Stomach (tissue), 4 donors: ENCODE measurements around the gene SIPA1.

ENCODE experiments used
- EP300 ChIP-seq: sonication (generic); formaldehyde crosslinking; IDR thresholded peaks from one replicate; pipeline ENCODE4 v1.6.1; 2017; ENCODE audit warnings: antibody characterized with exemption
- POLR2A ChIP-seq, 4 donors: fragments of 450-650 bp; IDR thresholded peaks; one replicate each; pipeline ENCODE4 v1.6.1; 2016; ENCODE audit warnings: antibody characterized with exemption in 4 of 4, control low read depth in 2 of 4, mild to moderate bottlenecking in 1 of 4, moderate library complexity in 1 of 4
- POLR2AphosphoS5 ChIP-seq, 3 donors: sonication (generic); formaldehyde crosslinking; IDR thresholded peaks; one replicate each; pipeline ENCODE4 v1.6.1; 2016; ENCODE audit warnings: antibody characterized with exemption in 3 of 3
- TF ChIP-seq, protein P1 (sequence below), 7 experiments: fragments of 450-650 bp in 4 of 7; fragments of 200-600 bp in 3 of 7; sonication (generic) in 3 of 7; IDR thresholded peaks; one replicate each; pipeline ENCODE4 v1.5.1; 2016 to 2019; ENCODE audit warnings: antibody characterized with exemption in 7 of 7, control low read depth in 2 of 7, mild to moderate bottlenecking in 1 of 7

DNA sequence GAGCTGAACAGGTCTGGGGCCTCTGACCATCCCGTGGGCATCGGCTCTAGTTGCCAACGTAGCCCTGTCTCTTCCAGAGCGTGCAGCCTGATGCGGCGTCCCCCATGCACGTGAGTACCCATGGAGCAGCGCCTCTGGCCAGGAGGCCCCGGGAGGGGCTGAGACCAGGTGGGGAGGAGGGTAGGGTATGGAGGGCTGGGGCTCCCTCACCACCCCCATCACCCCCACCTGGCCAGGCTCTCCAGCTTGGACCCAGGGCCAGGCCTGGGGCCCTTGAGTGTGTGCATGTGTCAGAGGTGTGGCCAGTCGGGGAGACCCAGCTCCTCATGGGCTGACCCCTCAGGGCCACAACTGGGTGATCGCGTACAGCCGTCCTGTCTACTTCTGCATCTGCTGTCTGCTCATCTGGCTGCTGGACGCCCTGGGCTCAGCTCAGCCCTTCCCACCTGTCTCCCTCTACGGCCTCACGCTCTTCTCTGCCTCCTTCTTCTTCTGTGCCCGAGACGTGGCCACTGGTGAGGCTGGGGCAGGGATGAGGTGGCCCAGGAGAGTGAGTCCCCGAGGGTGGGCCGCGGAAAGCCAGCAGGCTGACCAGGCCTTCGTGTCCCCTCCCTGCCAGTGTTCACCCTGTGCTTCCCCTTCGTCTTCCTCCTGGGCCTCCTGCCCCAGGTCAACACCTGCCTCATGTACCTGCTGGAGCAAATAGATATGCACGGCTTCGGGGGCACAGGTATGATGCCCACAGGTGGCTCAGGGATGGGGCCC, 13.9 kb upstream of the SIPA1 start:
- TF ChIP-seq POLR2A (IDR thresholded peaks at IDR 0.05) (no peak), EP300 (no peak), POLR2AphosphoS5 (IDR thresholded peaks at IDR 0.05) (no peak)
- TF ChIP-seq, protein P1, sequence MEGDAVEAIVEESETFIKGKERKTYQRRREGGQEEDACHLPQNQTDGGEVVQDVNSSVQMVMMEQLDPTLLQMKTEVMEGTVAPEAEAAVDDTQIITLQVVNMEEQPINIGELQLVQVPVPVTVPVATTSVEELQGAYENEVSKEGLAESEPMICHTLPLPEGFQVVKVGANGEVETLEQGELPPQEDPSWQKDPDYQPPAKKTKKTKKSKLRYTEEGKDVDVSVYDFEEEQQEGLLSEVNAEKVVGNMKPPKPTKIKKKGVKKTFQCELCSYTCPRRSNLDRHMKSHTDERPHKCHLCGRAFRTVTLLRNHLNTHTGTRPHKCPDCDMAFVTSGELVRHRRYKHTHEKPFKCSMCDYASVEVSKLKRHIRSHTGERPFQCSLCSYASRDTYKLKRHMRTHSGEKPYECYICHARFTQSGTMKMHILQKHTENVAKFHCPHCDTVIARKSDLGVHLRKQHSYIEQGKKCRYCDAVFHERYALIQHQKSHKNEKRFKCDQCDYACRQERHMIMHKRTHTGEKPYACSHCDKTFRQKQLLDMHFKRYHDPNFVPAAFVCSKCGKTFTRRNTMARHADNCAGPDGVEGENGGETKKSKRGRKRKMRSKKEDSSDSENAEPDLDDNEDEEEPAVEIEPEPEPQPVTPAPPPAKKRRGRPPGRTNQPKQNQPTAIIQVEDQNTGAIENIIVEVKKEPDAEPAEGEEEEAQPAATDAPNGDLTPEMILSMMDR (IDR thresholded peaks at IDR 0.05): no peak
